NCI-H1105 (cell line): Measurements from ENCODE around the gene KRT74.

Source experiments
- DNase-seq: peaks from one replicate; lab custom pipeline; 2025; lab: John Stamatoyannopoulos, UW

The KRT74 gene

GRCh38 chr12:52573306-52573705 is 337 bp downstream of the KRT74 start:
- no peak for DNase-seq

GRCh38 chr12:52570511-52570910 is 3.1 kb downstream of the KRT74 start:
- DNase-seq, result no peak

- no peak for DNase-seq
These were observed 5.5 kb downstream of the KRT74 start for GRCh38 chr12:52568111-52568510.

- no peak for DNase-seq
These were observed 6.8 kb downstream of the KRT74 start for GRCh38 chr12:52566847-52567291.

GRCh38 chr12:52564582-52564981 is 9.1 kb downstream of the KRT74 start:
- DNase-seq, result no peak

- no peak for DNase-seq
These were observed 11.7 kb downstream of the KRT74 start for GRCh38 chr12:52561880-52562449.

GRCh38 chr12:52559979-52560378 is 13.7 kb downstream of the KRT74 start:
- no peak for DNase-seq

GRCh38 chr12:52558781-52559445 is 14.7 kb downstream of the KRT74 start:
- no peak for DNase-seq

GRCh38 chr12:52557476-52557875 is 16.2 kb downstream of the KRT74 start:
- DNase-seq, result no peak

- no peak for DNase-seq
These were observed 18.1 kb downstream of the KRT74 start for GRCh38 chr12:52555577-52555976.

- no peak for DNase-seq
These were observed 20.9 kb downstream of the KRT74 start, which contains the start of gene KRT71 for GRCh38 chr12:52552681-52553195. TSS of gene KRT71 (minus strand) at chr12:52553145. CDS start at chr12:52553077, 68 bp downstream.

GRCh38 chr12:52552055-52552454 is 21.6 kb downstream of the KRT74 start:
- DNase-seq, result no peak

- DNase-seq, result no peak
These were observed 22.3 kb downstream of the KRT74 start for GRCh38 chr12:52551216-52551865.

GRCh38 chr12:52546126-52546525 is 27.5 kb downstream of the KRT74 start:
- DNase-seq, result no peak

GRCh38 chr12:52543985-52544883 is 29.4 kb downstream of the KRT74 start:
- DNase-seq, result no peak

GRCh38 chr12:52542785-52543318 is 30.8 kb downstream of the KRT74 start:
- DNase-seq, result no peak

- no peak for DNase-seq
These were observed 31.5 kb downstream of the KRT74 start for GRCh38 chr12:52542157-52542556.

GRCh38 chr12:52541709-52542108 is 31.9 kb downstream of the KRT74 start:
- no peak for DNase-seq

GRCh38 chr12:52540531-52540930 is 33.1 kb downstream of the KRT74 start:
- DNase-seq, result no peak

- DNase-seq, result no peak
These were observed 33.8 kb downstream of the KRT74 start for GRCh38 chr12:52539821-52540173.

GRCh38 chr12:52539083-52539820 is 34.4 kb downstream of the KRT74 start:
- DNase-seq, result peak; percentile 61
